Activated CD8-positive, alpha-beta memory T cell treated with anti-CD3 and anti-CD28 coated beads for 36 hours (primary cell): ENCODE data around the gene KRT78. TPM values are rescaled to one million over a fixed set of nuclear protein-coding genes. Genes with fewer than 3 reads are reported as not detected.
"Not testable (repeated sequence)": the region's sequence is repeated elsewhere in the genome, so short reads cannot be mapped to it uniquely, and the experiment has no call there.

ENCODE experiments used
- CTCF ChIA-PET: fragments of 350-600 bp; sonication (Branson Sonifier 250); formaldehyde crosslinking; loops from one replicate; lab custom pipeline; 2021; ENCODE audit warnings: antibody characterized with exemption; lab: Charles Lee
- POLR2A ChIA-PET: fragments of 350-600 bp; sonication (Branson Sonifier 250); formaldehyde crosslinking; loops from one replicate; lab custom pipeline; 2021; ENCODE audit warnings: antibody characterized with exemption; lab: Charles Lee
- total RNA-seq, 2 experiments: library from RNA; stranded (reverse); gene quantifications; one replicate each; pipeline ENCODE4 v1.2.3, GENCODE V29; 2021

The KRT78 gene
- total RNA-seq, 2 experiments from 2014 or later: not detected

DNA sequence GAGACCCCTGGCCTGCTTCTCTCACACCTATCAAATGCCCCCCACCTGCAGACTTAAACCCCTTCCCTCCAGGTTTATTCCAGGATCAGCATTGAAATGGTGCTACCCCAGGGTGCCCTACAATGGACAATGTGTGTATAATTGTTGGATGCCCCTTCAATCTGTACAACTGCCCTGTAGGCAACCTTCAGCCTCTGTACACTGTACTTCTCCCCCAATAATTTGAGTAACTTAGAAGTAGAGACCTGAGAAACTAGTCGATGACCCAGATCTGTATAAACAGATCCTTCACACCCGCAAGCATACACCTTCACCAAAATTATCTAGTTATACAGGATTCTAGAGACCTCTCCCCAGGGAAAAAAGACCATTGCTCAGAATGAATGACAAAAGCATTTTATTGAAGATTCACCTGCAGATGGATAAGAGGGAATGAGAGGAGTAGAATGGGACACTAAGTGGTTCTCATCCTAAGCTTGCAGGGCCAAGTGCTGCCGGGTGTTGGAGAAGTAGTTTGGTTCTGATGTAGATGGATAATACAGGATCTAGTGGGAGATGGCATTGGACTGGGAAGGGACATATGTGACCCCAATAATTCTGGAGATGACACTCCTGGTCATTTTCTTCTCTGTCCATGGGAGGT is 42.5 kb downstream of the KRT78 start:
- ChIA-PET CTCF (no interaction called here), POLR2A (no interaction called here)

DNA sequence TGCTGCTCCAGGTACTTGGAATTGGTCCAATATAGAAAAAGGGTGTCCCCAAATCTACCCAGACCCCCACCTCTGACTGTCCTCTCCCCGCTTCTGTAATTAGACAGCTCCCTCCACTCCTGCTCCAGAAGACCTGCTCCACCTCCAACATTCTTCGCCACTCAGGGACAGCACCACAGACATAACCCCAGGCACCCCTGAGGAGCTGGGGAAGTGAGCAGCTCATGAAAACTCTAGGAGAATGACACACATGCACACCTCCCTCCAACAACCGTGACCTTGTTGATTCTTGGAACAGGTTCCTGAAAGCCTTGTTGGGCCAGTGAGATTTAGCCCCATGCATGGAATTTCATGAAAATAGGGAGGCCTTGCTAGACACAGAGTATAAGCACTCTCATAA is 43.1 kb downstream of the KRT78 start:
- POLR2A ChIA-PET: no interaction called here
- CTCF ChIA-PET: no interaction called here

DNA sequence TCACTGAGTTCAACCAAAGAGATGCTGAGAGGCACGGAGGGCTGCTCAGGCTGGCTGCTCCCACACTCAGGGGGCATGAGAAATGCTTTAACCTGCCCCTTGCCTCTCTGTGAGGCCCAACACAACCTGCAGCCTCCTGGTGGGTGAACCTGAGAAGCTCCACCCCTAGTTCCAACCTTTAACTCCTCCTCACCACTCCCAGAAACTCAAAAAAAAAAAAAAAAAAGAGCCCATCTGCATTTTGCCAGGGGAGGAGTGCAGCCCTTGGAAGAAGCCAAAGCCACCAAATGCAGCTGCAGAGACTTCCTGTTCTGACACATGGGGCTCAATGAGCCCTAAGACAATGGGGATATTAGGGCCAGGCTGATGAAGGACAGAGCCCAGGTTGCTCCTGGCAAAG is 43.8 kb downstream of the KRT78 start:
- CTCF ChIA-PET: no interaction called here

DNA sequence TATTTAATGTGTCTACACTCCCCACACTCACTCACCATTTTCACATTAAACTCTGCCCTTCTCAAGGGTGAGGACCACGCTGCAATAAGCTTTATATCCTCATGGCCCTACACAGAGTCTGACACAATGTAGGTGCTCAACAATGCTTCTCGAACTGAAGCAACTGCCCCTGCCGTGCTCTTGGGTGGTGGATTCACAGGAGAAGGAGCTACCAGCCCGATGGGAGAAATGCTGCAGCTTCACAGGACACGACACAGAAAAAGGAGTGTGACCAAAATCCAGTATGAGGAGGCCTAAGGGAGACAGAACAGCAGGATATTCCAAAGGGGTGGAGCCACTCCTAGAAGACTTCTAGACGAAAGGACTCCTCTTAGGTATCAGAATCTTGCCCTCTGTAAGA is 46.4 kb downstream of the KRT78 start:
- ChIA-PET CTCF (no interaction called here), POLR2A (no interaction called here)

More for the DNA sequence above, 43.8 kb downstream of the KRT78 start:
- POLR2A ChIA-PET: no interaction called here

DNA sequence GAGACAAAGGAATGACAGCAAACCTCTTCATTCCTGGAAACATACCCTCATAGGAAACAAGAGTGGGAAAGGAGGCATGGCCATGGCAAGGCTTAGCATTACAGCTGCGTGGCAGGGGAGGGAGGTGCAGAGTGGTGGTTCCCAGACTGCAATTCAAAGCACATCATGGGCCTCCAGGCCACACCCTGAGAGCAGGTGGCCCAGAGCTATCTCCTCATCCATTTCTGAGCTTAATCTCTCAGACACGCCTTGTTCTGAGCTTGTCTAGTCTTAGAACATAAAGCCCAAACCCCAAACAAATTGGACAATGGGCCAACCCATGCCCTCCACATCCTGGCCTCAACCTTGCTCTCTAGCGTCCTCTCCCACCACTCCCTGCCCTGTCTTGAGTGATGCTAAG is 47.0 kb downstream of the KRT78 start:
- CTCF ChIA-PET: no interaction called here

DNA sequence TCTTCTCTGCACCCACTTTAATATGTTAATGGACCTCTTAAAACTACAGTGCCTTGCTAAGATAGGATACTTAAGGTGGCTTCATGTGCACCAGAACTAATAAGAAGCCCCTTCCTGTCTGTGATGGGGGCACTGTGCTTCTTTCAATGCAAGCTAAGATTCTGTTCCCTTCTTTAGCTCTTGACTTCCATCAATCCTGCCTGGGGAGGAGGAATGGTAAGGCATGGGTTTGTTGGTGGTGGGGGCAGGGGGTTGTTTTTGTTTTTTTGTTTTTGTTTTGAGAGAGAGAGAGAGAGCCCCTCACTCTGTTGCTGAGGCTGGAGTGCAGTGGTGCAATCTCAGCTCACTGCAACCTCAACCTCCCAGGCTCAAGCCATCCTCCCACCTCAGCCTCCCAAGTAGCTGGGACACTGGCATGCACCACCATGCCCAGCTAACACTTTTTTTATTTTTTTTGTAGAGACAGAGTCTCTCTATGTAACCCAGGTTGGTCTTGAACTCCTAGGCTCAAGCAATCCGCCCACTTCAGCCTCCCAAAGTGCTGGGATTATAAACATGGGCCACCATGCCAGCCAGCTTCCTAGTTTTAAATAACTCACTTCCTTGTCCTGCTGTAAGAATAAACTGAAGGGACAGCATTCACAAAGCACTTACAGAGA is 48.4 kb downstream of the KRT78 start:
- ChIA-PET CTCF (no interaction called here), POLR2A (interaction anchor here (0.6 kb wide), 1 partner anchor 678 kb away, joined by 3 read pairs; no protein-coding TSS in a partner anchor)

More for the DNA sequence above, 47.0 kb downstream of the KRT78 start:
- POLR2A ChIA-PET: no interaction called here

DNA sequence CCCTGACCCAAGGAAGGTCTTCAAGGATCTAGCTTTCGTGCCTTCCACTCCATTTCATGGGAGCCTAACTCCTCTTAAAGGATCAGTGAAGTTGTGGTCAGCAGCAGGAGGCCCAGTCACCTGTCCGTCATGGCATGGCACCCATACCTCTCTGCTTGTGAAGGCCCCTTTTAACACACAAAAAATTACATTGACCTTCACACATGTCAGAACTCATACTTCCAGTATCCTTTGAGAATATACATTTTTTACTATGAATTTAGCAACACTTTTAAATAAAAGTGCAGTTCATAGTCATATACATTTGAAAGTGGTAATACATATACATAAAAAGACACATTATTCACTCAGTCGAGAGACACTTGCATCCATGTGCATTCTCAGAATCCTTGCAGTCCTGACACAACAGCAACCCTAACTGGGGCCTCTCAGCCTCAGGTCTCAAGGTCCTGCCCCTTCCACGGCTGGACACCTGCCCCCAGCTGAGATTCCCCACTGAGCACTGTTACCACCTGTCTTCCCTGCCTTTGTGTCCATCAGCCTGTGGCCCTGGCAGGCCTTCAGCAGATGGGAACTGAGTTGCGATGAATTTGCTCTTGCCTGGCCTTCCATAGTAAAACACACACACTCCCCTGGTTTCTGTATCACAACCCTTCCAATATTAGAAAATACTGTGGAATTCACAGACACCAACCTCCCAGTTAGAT is 49.1 kb downstream of the KRT78 start:
- CTCF ChIA-PET: no interaction called here

DNA sequence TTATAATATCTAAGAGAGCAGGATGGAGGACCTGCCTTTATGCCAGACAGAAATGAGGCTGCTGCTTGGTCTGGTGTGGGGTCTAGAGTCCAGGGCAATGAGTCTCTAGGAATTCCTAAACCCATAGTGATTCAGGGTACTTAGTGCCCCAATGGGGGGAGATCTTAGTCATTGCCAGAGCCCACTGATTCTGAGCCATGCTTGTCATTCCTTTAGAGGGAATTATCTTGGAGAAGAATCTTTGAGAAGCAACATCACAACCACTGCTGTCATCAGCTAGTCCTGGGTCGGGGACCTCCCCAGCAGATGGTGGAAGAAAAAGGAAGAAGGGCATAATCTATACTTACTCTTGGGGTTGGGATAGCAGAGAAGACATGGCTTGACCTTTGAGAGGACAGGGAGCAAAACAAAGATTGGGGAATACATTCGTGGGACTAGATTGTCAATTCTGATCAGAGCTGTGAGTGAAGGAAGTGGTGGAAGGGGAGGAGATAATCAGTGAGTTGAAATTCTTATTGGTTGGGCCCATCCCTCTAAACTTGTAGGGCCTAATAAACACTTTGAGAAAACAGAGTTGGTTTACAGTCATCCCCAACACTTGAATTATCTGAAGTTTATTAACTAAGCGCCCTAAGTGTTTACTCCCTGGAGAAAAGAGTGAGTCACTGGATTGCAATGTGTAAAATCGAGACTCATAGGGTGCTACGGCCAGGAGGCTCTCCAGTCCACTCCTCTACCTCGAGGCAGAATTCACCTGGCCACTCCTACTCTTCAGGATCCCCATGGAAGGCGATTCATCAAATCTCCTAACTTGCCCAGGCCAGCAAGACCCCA is 49.9 kb downstream of the KRT78 start:
- ChIA-PET CTCF (no interaction called here), POLR2A (no interaction called here)

More for the DNA sequence above, 49.1 kb downstream of the KRT78 start:
- POLR2A ChIA-PET: interaction anchor here (0.6 kb wide), 1 partner anchor 677 kb away, joined by 3 read pairs; no protein-coding TSS in a partner anchor

DNA sequence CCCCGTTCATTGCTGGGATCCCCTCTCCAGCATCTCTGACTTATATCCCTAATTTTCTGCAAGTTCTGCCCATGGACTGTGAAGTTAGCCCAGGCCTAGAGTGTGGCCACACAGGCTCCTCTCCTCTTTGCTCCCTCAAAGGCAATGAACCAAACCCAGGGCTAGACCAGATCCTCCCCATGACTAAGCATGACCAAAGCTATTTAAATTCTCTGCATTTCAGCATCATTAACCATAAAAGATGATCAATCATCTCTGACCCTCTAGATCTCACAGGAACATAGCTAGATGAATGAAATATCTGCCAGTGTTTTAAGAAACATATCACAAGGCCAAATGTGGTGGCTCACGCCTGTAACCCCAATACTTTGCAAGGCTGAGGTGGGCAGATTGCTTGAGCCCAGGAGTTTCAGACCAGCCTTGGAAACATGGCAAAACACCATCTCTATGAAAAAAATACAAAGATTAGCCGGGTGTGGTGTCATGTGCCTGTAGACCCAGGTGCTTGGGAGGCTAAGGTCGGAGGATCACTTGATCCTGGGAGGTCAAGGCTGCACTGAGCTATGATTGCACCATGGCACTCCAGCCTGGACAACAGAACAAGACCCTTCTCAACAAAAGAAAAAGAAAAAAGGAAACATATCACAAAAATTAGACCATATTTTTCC is 50.7 kb downstream of the KRT78 start:
- ChIA-PET CTCF (no interaction called here), POLR2A (no interaction called here)

DNA sequence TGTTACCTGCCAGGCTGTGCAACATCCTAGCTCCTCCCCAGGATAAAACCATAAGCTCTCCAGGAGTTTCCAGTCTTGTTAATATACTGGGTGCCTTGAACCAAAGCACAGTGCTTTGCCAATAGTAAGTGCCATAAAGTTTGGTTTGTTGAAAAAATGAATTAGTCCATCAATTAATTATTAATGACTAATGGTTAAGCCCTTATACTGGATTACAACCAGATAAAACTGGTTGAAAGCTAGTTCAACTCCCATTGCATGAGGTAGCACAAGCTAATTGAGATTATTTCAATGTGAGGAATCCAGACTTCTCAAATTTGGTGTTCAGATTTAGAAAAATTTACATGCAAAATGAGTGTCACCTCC is 51.3 kb downstream of the KRT78 start:
- ChIA-PET CTCF (no interaction called here), POLR2A (no interaction called here)

DNA sequence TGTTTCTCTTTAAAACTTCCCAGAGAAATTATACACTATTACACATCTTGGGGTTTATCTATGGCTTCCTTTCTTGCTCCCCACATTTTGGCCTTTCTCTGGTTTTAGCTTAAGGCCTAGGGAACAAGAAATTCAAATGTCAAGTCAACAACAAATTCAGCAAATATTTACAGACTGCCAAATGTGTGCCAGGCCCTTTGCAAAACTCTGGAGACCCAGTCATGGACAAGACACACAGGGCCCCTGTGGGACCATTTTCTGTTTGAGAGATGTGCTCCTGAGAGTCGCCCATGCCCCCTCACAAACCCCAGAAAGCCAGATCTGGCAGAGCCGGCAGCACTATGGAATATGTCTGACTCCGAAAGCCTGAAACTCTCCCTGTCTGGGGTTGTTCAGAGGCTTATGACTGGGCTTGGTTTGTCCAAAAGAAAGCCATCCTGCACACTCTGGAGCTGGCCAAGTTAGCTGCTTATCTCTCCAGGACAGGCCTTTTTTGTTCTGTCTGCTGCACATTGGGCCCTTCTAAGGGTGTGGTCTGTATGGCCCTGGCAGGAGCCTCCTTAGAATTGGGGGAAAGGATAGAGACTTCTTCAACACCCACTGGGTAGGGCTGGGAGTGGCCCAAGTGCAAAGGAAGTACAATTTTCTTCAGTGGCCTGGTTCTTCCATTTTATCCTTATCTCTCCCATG is 51.8 kb downstream of the KRT78 start:
- ChIA-PET POLR2A (no interaction called here), CTCF (no interaction called here)

DNA sequence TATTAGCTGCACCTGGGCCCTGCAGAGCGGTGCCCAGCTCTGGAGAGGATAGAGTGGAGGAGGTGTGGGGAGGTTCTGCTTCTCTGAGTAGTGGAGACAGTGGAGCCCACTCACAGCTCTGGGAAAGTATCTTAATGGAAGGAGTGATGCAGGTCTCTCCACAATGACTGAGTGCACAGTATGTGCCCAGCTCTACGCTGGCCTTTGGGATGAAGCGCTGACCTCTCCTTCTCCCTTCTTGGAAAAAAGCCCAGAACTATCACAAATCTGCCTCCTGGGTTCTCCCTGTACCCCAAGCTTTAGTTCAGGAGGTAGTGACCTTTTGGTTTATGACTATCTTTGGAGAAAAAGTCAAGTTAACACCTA is 52.4 kb downstream of the KRT78 start:
- CTCF ChIA-PET: interaction anchor here (1.1 kb wide), 1 partner anchor 89 kb away, joined by 3 read pairs; no protein-coding TSS in a partner anchor

DNA sequence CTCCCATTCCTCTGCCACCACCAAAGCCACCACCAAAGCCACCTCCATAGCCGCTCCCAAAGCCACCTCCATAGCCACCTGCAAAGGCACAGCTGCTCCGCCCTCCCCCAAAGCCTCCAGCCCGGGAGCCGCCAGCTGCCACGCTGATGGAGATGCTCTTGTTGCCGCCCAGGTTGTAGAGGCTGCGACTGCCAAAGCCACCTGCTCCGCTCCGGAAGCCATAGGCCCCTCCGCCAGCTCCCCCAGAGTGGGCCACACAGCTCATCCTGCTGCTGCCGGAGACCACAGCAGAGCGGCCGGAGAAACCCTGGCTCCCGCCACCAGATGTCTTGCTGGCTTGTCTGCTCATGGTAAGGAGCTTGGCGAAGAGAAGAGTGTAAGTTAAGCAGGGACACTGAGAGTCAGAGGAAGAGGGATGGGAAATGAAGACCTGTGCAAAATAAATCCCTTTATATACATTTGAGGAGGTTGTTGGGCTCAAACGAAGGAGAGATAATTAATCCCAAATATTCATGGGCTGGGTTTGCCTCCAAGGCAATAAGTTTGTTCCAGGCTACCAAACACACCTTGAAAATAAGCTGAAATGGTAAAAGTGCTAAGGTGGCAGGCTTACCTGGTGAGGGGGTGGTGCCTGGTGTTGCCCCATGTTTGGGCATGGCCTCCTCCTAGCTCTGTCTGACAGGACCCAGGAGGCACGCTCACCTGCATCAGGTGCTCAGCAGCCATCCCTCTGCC is 52.9 kb downstream of the KRT78 start, which contains the start of gene KRT3:
Gene KRT3, minus strand, starts transcription at position 424 of the 735 bp plus-strand sequence. Its CDS starts 75 bp downstream, at position 349.
- ChIA-PET POLR2A (no interaction called here), CTCF (interaction anchor here (1.1 kb wide), 1 partner anchor 89 kb away, joined by 3 read pairs; no protein-coding TSS in a partner anchor)

More for the DNA sequence above, 52.4 kb downstream of the KRT78 start:
- POLR2A ChIA-PET: no interaction called here

DNA sequence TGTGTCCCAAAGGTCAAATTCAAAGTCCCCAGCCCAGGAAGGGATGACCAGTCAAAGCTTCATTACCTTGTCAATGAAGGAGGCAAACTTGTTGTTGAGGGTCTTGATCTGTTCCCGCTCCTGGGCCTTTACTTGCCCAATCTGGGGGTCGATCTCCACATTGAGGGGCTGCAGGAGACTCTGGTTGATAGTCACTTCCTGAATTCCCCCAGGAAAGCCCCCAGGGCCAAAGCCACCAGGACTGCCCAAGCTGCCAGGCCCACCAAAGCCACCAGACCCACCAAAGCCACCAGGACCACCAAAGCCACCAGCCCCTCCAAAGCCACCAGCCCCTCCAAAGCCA is 53.5 kb downstream of the KRT78 start:
- POLR2A ChIA-PET: not testable (repeated sequence)
- CTCF ChIA-PET: interaction anchor here (1.1 kb wide), 1 partner anchor 90 kb away, joined by 3 read pairs; no protein-coding TSS in a partner anchor

DNA sequence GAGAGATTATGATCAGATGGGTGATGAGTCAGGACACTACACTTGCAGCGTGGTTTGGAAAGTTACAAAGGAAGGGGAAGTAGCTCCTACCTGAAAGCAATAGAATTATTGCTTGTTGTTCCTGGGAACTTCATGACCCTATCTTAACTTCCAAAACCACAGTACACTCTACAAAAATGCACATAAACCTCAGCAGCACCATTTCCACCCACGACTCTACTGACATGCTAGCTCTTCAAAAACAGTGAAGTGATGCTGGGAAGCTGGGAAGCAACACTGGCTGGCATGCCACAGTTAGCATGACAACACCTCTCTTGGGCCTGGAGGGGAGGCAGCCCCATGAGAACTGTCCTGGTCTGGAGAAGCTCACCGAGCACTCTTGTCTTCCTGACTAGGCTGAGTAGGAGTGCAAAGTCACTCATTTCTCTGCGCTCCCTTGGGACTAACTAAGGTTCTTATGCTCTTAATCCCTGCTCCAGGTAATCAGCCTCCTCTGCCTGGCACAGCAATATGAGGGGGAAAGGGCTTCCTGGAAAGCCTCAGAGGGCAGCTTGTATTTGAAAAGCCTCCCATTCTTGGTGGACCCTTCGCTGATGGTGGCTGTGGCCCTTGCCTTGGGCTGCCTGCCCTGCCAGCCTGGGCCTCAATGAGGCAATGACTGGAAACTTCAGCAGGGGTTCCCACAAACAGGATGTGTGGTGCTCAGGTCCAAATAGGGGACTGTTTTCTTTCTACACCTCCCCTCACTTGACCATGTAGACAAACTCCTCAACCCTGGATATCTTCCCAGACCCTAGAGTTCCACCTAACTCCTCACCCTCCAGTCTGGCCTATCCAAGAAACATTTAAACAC is 54.1 kb downstream of the KRT78 start:
- ChIA-PET POLR2A (no interaction called here), CTCF (interaction anchor here (1.1 kb wide), 1 partner anchor 90 kb away, joined by 3 read pairs; no protein-coding TSS in a partner anchor)

DNA sequence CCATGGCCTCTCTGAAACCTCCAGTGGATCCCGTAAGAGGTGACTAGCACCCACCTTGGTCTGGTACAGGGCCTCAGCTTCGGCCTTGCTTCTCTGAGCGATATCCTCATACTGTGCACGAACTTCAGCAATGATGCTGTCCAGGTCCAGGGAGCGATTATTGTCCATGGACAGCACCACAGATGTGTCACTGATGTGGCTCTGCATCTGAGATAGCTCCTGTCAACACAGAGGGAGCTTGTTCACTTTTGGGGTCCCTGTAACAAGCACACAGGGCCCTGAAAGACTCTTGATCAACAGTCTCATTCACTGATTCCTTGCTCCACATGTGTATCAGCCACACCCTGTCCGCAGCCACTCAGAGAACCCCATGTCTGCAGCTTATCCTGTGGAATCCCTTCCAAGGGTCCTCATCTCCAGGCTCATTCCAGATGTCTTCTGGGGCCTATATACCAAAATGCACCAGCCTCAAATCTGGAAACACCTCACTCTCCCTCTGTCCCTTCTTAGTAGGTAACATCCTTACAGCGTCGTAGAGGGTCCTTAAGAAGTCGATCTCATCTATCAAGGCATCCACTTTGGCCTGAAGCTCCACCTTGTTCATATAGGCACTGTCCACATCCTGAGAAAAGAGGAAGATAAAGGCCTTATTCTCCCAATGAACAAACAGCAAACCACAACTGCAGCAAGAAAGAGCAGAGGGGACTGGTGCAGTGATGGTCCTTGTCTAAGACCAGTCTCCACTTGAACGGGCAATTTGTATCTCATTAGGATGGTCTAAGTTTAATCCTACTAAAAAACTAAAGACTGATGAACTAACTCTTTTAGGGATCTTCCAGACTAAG is 56.4 kb downstream of the KRT78 start:
- POLR2A ChIA-PET: no interaction called here
- CTCF ChIA-PET: no interaction called here
